Loucy (cell line): ENCODE results near the gene JAGN1.
"Not testable (repeated sequence)": the region's sequence is repeated elsewhere in the genome, so short reads cannot be mapped to it uniquely, and the experiment has no call there.

ENCODE experiments used
- H2AFZ ChIP-seq: fragments of 200-600 bp; sonication (generic); 2 replicates; pipeline ENCODE4 v1.6.0; 2016; ENCODE audit warnings: antibody characterized with exemption, mild to moderate bottlenecking, low read length, moderate library complexity
- H3F3A ChIP-seq: fragments of 200-600 bp; 2 replicates; pipeline ENCODE4 v1.6.0; 2016; ENCODE audit warnings: antibody characterized with exemption, low read depth, mild to moderate bottlenecking
- H3K27me3 ChIP-seq: fragments of 200-600 bp; sonication (generic); 2 replicates; pipeline ENCODE4 v1.6.1; 2014; ENCODE audit warnings: low read length, mild to moderate bottlenecking; ENCODE audit not compliant: insufficient read depth, poor library complexity, severe bottlenecking
- H3K36me3 ChIP-seq: fragments of 200-600 bp; sonication (generic); 2 replicates; pipeline ENCODE4 v1.6.1; 2016; ENCODE audit warnings: low read length; ENCODE audit not compliant: insufficient read depth
- H3K4me1 ChIP-seq: fragments of 200-600 bp; sonication (generic); 2 replicates; pipeline ENCODE4 v1.5.1; 2014; ENCODE audit warnings: low read length, mild to moderate bottlenecking; ENCODE audit not compliant: insufficient read depth, poor library complexity, severe bottlenecking
- H3K4me2 ChIP-seq: fragments of 200-600 bp; sonication (generic); 2 replicates; pipeline ENCODE4 v1.6.0; 2014; ENCODE audit warnings: antibody characterized with exemption, low read length, low read depth, mild to moderate bottlenecking; ENCODE audit not compliant: poor library complexity, severe bottlenecking
- H3K4me3 ChIP-seq: fragments of 200-600 bp; sonication (generic); 2 replicates; pipeline ENCODE4 v1.5.1; 2014; ENCODE audit warnings: low read length, mild to moderate bottlenecking, mixed read lengths; ENCODE audit not compliant: poor library complexity, severe bottlenecking
- H3K79me2 ChIP-seq: fragments of 200-600 bp; sonication (generic); 2 replicates; pipeline ENCODE4 v1.6.1; 2014; ENCODE audit warnings: low read length; ENCODE audit not compliant: insufficient read depth
- H3K9ac ChIP-seq: fragments of 200-600 bp; sonication (generic); 2 replicates; pipeline ENCODE4 v1.6.0; 2014; ENCODE audit warnings: mild to moderate bottlenecking, low read depth, low read length, moderate library complexity; ENCODE audit not compliant: poor library complexity, severe bottlenecking
- H3K9me2 ChIP-seq: fragments of 200-600 bp; sonication (generic); replicated peaks from 2 replicates; pipeline ENCODE4 v1.6.1; 2016; ENCODE audit warnings: low read depth, low read length, mixed read lengths
- H3K9me3 ChIP-seq: fragments of 200-600 bp; sonication (generic); 2 replicates; pipeline ENCODE4 v1.6.1; 2014; ENCODE audit warnings: mild to moderate bottlenecking, antibody characterized with exemption, low read length, low read depth; ENCODE audit not compliant: insufficient read depth
- H4K20me1 ChIP-seq: fragments of 200-600 bp; sonication (generic); 2 replicates; pipeline ENCODE4 v1.6.0; 2014; ENCODE audit warnings: antibody characterized with exemption, low read length, mild to moderate bottlenecking; ENCODE audit not compliant: insufficient read depth, poor library complexity, severe bottlenecking
- EZH2phosphoT487 ChIP-seq: fragments of 200-600 bp; IDR thresholded peaks from 2 replicates; pipeline ENCODE4 v1.6.1; 2018; ENCODE audit warnings: antibody characterized with exemption, mild to moderate bottlenecking, moderate library complexity, borderline replicate concordance
- TF ChIP-seq, protein P1 (sequence below): fragments of 200-600 bp; sonication (generic); conservative IDR thresholded peaks from 2 replicates; pipeline ENCODE4 v1.5.1; 2014; ENCODE audit warnings: mild to moderate bottlenecking, antibody characterized with exemption, low read length

Gene JAGN1

GRCh38 chr3:9870978-9871377 lies 19.4 kb upstream of the JAGN1 start:
- Histone ChIP-seq H4K20me1 (no peaks in the 10 kb centered on the region), H3K79me2 (no peaks in the 10 kb centered on the region), H3K9me3 (no peaks in the 10 kb centered on the region), H3K36me3 (no peaks in the 10 kb centered on the region), H2AFZ (no peak overlapping the region), H3K4me2 (no peak overlapping the region), H3K4me1 (no peaks in the 10 kb centered on the region), H3K9me2 (no peaks in the 10 kb centered on the region), H3K4me3 (no peak overlapping the region), H3K27me3 (no peaks in the 10 kb centered on the region), H3K9ac (no peak overlapping the region), H3F3A (no peaks in the 10 kb centered on the region)
- no peak for TF ChIP-seq EZH2phosphoT487
- TF ChIP-seq, protein P1, sequence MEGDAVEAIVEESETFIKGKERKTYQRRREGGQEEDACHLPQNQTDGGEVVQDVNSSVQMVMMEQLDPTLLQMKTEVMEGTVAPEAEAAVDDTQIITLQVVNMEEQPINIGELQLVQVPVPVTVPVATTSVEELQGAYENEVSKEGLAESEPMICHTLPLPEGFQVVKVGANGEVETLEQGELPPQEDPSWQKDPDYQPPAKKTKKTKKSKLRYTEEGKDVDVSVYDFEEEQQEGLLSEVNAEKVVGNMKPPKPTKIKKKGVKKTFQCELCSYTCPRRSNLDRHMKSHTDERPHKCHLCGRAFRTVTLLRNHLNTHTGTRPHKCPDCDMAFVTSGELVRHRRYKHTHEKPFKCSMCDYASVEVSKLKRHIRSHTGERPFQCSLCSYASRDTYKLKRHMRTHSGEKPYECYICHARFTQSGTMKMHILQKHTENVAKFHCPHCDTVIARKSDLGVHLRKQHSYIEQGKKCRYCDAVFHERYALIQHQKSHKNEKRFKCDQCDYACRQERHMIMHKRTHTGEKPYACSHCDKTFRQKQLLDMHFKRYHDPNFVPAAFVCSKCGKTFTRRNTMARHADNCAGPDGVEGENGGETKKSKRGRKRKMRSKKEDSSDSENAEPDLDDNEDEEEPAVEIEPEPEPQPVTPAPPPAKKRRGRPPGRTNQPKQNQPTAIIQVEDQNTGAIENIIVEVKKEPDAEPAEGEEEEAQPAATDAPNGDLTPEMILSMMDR = no peak

- H2AFZ ChIP-seq, H3K9ac ChIP-seq, H4K20me1 ChIP-seq, H3K36me3 ChIP-seq, H3K27me3 ChIP-seq, H3K9me2 ChIP-seq, H3K79me2 ChIP-seq, H3F3A ChIP-seq, H3K4me2 ChIP-seq, H3K9me3 ChIP-seq, H3K4me1 ChIP-seq, H3K4me3 ChIP-seq: not testable (repeated sequence)
These were observed 18.3 kb upstream of the JAGN1 start for GRCh38 chr3:9872067-9872466.

DNA sequence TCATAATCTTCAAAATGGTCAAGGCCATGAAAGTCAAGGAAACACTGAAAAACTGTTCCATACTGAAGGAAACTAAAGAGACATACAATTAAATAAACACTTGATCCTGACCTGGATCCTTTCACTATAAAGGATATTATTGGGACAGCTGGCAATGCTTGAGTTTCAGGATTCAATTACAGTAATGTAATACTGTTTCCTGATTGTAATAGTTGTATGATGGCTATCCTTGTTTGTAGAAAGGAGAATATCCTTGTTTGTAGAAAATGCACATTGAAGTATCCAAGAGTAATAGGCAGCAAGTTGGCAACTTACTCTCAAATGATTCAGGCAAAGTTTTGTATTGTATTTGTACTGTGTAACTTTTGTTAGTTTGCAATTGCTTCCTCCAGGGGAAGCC lies 15.0 kb upstream of the JAGN1 start:
- H3K9me2 ChIP-seq = no peaks in the 10 kb centered on the region
- H2AFZ ChIP-seq = peak overlapping the region; percentile 68; the same call in 1 of the 2 replicates
- no peaks in the 10 kb centered on the region for H4K20me1 ChIP-seq
- H3K27me3 ChIP-seq = no peaks in the 10 kb centered on the region
- H3K4me1 ChIP-seq = no peaks in the 10 kb centered on the region
- H3K4me3 ChIP-seq = no peak overlapping the region
- no peak overlapping the region for H3K4me2 ChIP-seq
- H3K9ac ChIP-seq = no peak overlapping the region
- H3K36me3 ChIP-seq = no peaks in the 10 kb centered on the region
- no peaks in the 10 kb centered on the region for H3K79me2 ChIP-seq
- H3F3A ChIP-seq = no peaks in the 10 kb centered on the region
- TF ChIP-seq, protein P1 = no peak
- no peak for TF ChIP-seq EZH2phosphoT487
- H3K9me3 ChIP-seq = no peaks in the 10 kb centered on the region

- not testable (repeated sequence) for H3K36me3 ChIP-seq, H3K4me1 ChIP-seq, H4K20me1 ChIP-seq, H3K9ac ChIP-seq, H3K27me3 ChIP-seq, H3K9me2 ChIP-seq, H3F3A ChIP-seq, H3K79me2 ChIP-seq, H3K9me3 ChIP-seq, H2AFZ ChIP-seq, H3K4me3 ChIP-seq, H3K4me2 ChIP-seq
These were observed 14.2 kb upstream of the JAGN1 start for GRCh38 chr3:9876255-9876654.
